Endodermal cell (in vitro differentiated cells): ENCODE results near the gene COL15A1. TPM values are rescaled to one million over a fixed set of nuclear protein-coding genes. Genes with fewer than 3 reads are reported as not detected.
"Not testable (repeated sequence)": the region's sequence is repeated elsewhere in the genome, so short reads cannot be mapped to it uniquely, and the experiment has no call there.

Source experiments
- DNase-seq: peaks from one replicate; pipeline ENCODE4 v3.0.0-alpha.2; 2017
- H3K27ac ChIP-seq: 2 replicates; pipeline ENCODE4 v1.5.1; 2013; ENCODE audit warnings: mild to moderate bottlenecking, low read depth, low read length, moderate library complexity
- H3K27me3 ChIP-seq: 2 replicates; pipeline ENCODE4 v1.6.1; 2013; ENCODE audit warnings: mild to moderate bottlenecking, low read length, moderate library complexity; ENCODE audit not compliant: insufficient read depth, control insufficient read depth, poor library complexity, severe bottlenecking
- H3K36me3 ChIP-seq: 2 replicates; pipeline ENCODE4 v1.7.0; 2013; ENCODE audit warnings: mild to moderate bottlenecking, low read length, moderate library complexity; ENCODE audit not compliant: control insufficient read depth, insufficient read depth
- H3K4me1 ChIP-seq: one replicate; pipeline ENCODE4 v1.7.0; 2013; ENCODE audit warnings: low read length; ENCODE audit not compliant: control insufficient read depth, insufficient read depth
- H3K4me3 ChIP-seq: 2 replicates; pipeline ENCODE4 v1.5.1; 2013; ENCODE audit warnings: mild to moderate bottlenecking, low read length, moderate library complexity
- H3K9ac ChIP-seq: 2 replicates; pipeline ENCODE4 v1.6.1; 2013; ENCODE audit warnings: mild to moderate bottlenecking, low read length, moderate library complexity; ENCODE audit not compliant: poor library complexity, severe bottlenecking; ENCODE audit errors: extremely low read depth
- H3K9me3 ChIP-seq: 2 replicates; pipeline ENCODE4 v1.6.1; 2013; ENCODE audit warnings: mild to moderate bottlenecking, low read length, moderate library complexity; ENCODE audit not compliant: control insufficient read depth
- H3K27ac Mint-ChIP-seq: 2 replicates; pipeline ENCODE4 v1.8.0; 2020; ENCODE audit warnings: mixed read lengths
- H3K27me3 Mint-ChIP-seq: 2 replicates; pipeline ENCODE4 v1.8.0; 2021; ENCODE audit warnings: mild to moderate bottlenecking, mixed read lengths; ENCODE audit not compliant: insufficient read depth
- H3K36me3 Mint-ChIP-seq: 2 replicates; pipeline ENCODE4 v1.8.0; 2020; ENCODE audit warnings: low read depth, mixed read lengths
- H3K4me1 Mint-ChIP-seq: 2 replicates; pipeline ENCODE4 v1.8.0; 2020; ENCODE audit warnings: mixed read lengths
- H3K4me3 Mint-ChIP-seq: 2 replicates; pipeline ENCODE4 v1.8.0; 2020; ENCODE audit warnings: mild to moderate bottlenecking, moderate library complexity, mixed read lengths
- H3K9me3 Mint-ChIP-seq: 2 replicates; pipeline ENCODE4 v1.8.0; 2020; ENCODE audit warnings: mild to moderate bottlenecking, mixed read lengths
- WGBS, 2 experiments: methylation state at CpG; one replicate each; pipeline versions ENCODE4 v1.1.5 to v1.1.7; 2013; ENCODE audit warnings: missing lambda C conversion rate in 2 of 2, mixed read lengths in 1 of 2; ENCODE audit not compliant: insufficient coverage in 1 of 2, insufficient read length in 1 of 2; 5-methylcytosine and 5-hydroxymethylcytosine counted together
- total RNA-seq, 2 donors: library from RNA; stranded (reverse); fragmentation: NEBNext Ultra II Directional in 1 of 2; extraction: Animal tissue kit (Norgen Biotek cat#: 25700) in 1 of 2; gene quantifications; 2 replicates in 1 of 2; 3 replicates in 1 of 2; pipeline ENCODE4 v1.2.1, GENCODE V29; 2021
- TF ChIP-seq, protein P1 (sequence below): fragments of 200-600 bp; sonication (generic); conservative IDR thresholded peaks from 2 replicates; pipeline ENCODE4 v1.5.0; 2021; ENCODE audit warnings: antibody characterized with exemption, mild to moderate bottlenecking

The COL15A1 gene
- total RNA-seq, 2 donors from 2014 or later, result 0.27 TPM; not detected in 1

DNA sequence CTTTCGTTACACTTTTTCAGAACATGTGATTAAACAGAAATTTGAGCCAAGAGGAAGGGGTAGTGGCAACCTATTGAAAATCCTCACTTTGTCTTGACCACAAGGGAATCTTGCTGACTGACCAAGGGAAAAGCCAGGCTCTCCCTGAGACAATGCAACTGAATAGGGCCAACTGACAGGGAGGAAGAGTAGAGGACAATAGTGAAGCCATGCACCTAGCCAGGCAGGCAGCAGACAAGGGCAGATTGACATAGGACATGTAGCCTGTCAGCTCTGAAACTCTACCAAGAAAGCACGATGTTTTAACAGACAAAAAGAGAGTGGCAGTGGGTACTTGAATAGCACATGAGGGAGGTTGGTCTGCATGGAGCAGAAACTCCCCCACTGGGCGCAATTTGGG is 152.7 kb downstream of the COL15A1 start:
- Histone ChIP-seq H3K36me3 (no peaks in the 10 kb centered on the region), H3K27me3 (no peaks in the 10 kb centered on the region), H3K9me3 (peaks cover 13% of the 10 kb centered on the region), H3K9ac (no peak overlapping the region), H3K27ac (peak overlapping the region; percentile 41), H3K4me1 (no peaks in the 10 kb centered on the region), H3K4me3 (no peak overlapping the region)
- Mint-ChIP-seq H3K36me3 (no peaks in the 10 kb centered on the region), H3K4me3 (no peak overlapping the region), H3K9me3 (peaks cover 4% of the 10 kb centered on the region), H3K27ac (no peak overlapping the region), H3K27me3 (peaks cover 7% of the 10 kb centered on the region), H3K4me1 (peaks cover 6% of the 10 kb centered on the region)
- WGBS, 2 experiments, result 75 to 89% methylated on average over 3 of the region's 3 CpGs
- TF ChIP-seq, protein P1, sequence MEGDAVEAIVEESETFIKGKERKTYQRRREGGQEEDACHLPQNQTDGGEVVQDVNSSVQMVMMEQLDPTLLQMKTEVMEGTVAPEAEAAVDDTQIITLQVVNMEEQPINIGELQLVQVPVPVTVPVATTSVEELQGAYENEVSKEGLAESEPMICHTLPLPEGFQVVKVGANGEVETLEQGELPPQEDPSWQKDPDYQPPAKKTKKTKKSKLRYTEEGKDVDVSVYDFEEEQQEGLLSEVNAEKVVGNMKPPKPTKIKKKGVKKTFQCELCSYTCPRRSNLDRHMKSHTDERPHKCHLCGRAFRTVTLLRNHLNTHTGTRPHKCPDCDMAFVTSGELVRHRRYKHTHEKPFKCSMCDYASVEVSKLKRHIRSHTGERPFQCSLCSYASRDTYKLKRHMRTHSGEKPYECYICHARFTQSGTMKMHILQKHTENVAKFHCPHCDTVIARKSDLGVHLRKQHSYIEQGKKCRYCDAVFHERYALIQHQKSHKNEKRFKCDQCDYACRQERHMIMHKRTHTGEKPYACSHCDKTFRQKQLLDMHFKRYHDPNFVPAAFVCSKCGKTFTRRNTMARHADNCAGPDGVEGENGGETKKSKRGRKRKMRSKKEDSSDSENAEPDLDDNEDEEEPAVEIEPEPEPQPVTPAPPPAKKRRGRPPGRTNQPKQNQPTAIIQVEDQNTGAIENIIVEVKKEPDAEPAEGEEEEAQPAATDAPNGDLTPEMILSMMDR, result no peak
- no peak for DNase-seq

DNA sequence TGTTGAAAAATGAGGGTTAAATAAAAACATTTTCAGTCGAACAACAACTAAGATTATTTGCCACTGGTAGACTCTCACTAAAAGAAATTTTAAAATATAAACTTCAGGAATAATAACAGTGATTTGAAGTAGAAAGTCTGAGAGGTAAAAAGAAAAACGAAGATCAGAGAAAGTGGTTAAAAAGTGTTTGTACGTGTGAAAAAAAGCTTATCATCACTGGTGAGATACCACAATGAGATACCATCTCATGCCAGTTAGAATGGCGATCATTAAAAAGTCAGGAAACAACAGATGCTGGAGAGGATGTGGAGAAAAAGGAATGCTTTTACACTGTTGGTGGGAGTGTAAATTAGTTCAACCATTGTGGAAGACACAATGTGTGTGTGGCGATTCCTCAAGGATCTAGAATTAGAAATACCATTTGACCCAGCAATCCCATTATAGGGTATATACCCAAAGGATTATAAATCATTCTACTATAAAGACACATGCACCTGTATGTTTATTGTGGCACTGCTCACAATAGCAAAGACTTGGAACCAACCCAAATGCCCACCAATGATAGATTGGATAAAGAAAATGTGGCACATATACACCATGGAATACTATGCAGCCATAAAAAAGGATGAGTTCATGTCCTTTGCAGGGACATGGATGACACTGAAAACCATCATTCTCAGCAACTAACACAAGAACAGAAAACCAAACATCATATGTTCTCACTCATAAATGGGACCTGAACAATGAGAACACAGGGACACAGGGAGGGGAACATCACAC is 156.3 kb downstream of the COL15A1 start:
- WGBS, 2 experiments, result 82 to 95% methylated on average over 4 of the region's 5 CpGs
- not testable (repeated sequence) for H3K4me3 Mint-ChIP-seq, H3K4me3 ChIP-seq, H3K27ac ChIP-seq, H3K9me3 Mint-ChIP-seq, H3K36me3 Mint-ChIP-seq, H3K27me3 ChIP-seq, DNase-seq, H3K36me3 ChIP-seq, H3K9ac ChIP-seq, H3K27ac Mint-ChIP-seq, H3K4me1 ChIP-seq
- peaks cover 13% of the 10 kb centered on the region for H3K9me3 ChIP-seq
- H3K4me1 Mint-ChIP-seq, result peaks cover 18% of the 10 kb centered on the region
- H3K27me3 Mint-ChIP-seq, result peaks cover 13% of the 10 kb centered on the region

DNA sequence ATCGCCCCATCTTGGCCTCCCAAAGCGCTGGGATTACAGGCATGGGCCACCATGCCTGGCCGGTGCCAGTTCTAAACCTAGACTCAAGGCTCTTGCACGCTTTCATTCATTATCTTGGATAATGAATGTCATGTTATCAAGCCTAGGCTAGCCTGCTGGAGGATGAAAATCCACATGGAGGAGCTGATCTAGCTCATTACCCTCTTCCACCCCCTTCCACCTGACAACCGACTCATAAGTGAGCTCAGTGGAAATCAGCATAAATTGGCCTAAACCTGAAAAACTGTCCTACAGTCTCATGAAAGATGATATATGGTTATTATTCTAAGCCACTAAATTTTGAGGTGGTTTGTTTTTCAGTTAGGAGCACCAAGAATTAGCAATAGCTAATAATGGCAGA is 157.6 kb downstream of the COL15A1 start:
- no peak overlapping the region for H3K27ac Mint-ChIP-seq
- DNase-seq, result no peak
- Histone ChIP-seq H3K9me3 (peaks cover 13% of the 10 kb centered on the region), H3K27ac (no peak overlapping the region), H3K4me3 (no peak overlapping the region), H3K4me1 (peaks cover 8% of the 10 kb centered on the region), H3K9ac (no peak overlapping the region), H3K27me3 (no peaks in the 10 kb centered on the region), H3K36me3 (no peaks in the 10 kb centered on the region)
- peaks cover 21% of the 10 kb centered on the region for H3K4me1 Mint-ChIP-seq
- 97 to 100% methylated on average over 2 to 5 of the region's 5 CpGs for WGBS, 2 experiments
- H3K27me3 Mint-ChIP-seq, result peaks cover 11% of the 10 kb centered on the region
- H3K9me3 Mint-ChIP-seq, result peaks cover 2% of the 10 kb centered on the region
- TF ChIP-seq, protein P1, result no peak
- H3K36me3 Mint-ChIP-seq, result no peaks in the 10 kb centered on the region
- no peak overlapping the region for H3K4me3 Mint-ChIP-seq
